ENCODE measurements around the gene GOLGA2. TPM values are rescaled to one million over a fixed set of nuclear protein-coding genes. Genes with fewer than 3 reads are reported as not detected.

Gene GOLGA2
- total RNA-seq, 1 donor from 2014 or later: 86.9 TPM

- no peaks in the 10 kb centered on the region for H3K4me1 ChIP-seq
- peaks cover 6% of the 10 kb centered on the region for H3K27me3 ChIP-seq (ENCODE audit: low read depth)
- H3K4me3 ChIP-seq: no peak overlapping the region
- H3K9me3 ChIP-seq (replicated peaks): no peaks in the 10 kb centered on the region
- no peak for DNase-seq
- intact Hi-C loops (cut with micrococcal nuclease): no loop called here
- no peaks in the 10 kb centered on the region for H3K36me3 ChIP-seq
- no peak for TF ChIP-seq CTCF (IDR thresholded peaks at IDR 0.05; ENCODE audit: borderline replicate concordance)
- H3K27ac ChIP-seq (replicated peaks): no peak overlapping the region
Measured at GRCh38 chr9:128225770-128226411, 49.9 kb downstream of the GOLGA2 start.

GRCh38 chr9:128224877-128225276 lies 50.9 kb downstream of the GOLGA2 start:
- no peak for TF ChIP-seq CTCF (IDR thresholded peaks at IDR 0.05; ENCODE audit: borderline replicate concordance)

GRCh38 chr9:128222880-128223670 lies 52.7 kb downstream of the GOLGA2 start:
- peaks cover 12% of the 10 kb centered on the region for H3K4me1 ChIP-seq
- H3K9me3 ChIP-seq (replicated peaks): no peaks in the 10 kb centered on the region
- DNase-seq: no peak
- no peak overlapping the region for H3K27ac ChIP-seq (replicated peaks)
- H3K27me3 ChIP-seq (ENCODE audit: low read depth): peaks cover 6% of the 10 kb centered on the region
- no peak overlapping the region for H3K4me3 ChIP-seq
- TF ChIP-seq CTCF (IDR thresholded peaks at IDR 0.05; ENCODE audit: borderline replicate concordance): no peak
- H3K36me3 ChIP-seq: no peaks in the 10 kb centered on the region
- intact Hi-C loops (cut with micrococcal nuclease): no loop called here

More at GRCh38 chr9:128224877-128225276, 50.9 kb downstream of the GOLGA2 start:
- Histone ChIP-seq H3K9me3 (replicated peaks) (no peaks in the 10 kb centered on the region), H3K27me3 (ENCODE audit: low read depth) (peaks cover 6% of the 10 kb centered on the region), H3K27ac (replicated peaks) (no peak overlapping the region), H3K36me3 (no peaks in the 10 kb centered on the region), H3K4me1 (no peaks in the 10 kb centered on the region), H3K4me3 (no peak overlapping the region)
- DNase-seq: no peak
- intact Hi-C loops (cut with micrococcal nuclease): no loop called here

DNA sequence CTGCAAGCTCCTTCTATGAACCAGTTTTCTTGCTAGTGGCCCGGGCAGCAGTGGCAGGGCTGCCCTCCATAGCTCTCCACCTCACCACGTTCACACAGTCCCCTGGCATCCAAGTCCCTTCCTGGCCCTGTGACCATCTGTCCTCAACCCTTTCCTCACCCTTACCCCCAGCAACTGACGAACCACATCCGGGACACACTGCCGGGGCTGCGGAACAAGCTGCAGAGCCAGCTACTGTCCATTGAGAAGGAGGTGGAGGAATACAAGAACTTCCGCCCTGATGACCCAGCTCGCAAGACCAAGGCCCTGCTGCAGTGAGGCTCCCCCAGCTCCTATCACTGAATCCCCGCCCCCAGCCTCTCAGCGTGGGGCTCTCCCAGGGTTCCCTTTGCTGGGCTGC lies 53.8 kb downstream of the GOLGA2 start:
- no peak for TF ChIP-seq CTCF (IDR thresholded peaks at IDR 0.05; ENCODE audit: borderline replicate concordance)
- no peak overlapping the region for H3K4me3 ChIP-seq
- peaks cover 6% of the 10 kb centered on the region for H3K27me3 ChIP-seq (ENCODE audit: low read depth)
- no peak for DNase-seq
- H3K36me3 ChIP-seq: no peaks in the 10 kb centered on the region
- no peaks in the 10 kb centered on the region for H3K9me3 ChIP-seq (replicated peaks)
- H3K4me1 ChIP-seq: peaks cover 15% of the 10 kb centered on the region
- intact Hi-C loops (cut with micrococcal nuclease): no loop called here
- no peak overlapping the region for H3K27ac ChIP-seq (replicated peaks)

- peaks cover 25% of the 10 kb centered on the region for H3K4me1 ChIP-seq
- H3K9me3 ChIP-seq (replicated peaks): no peaks in the 10 kb centered on the region
- no peak for DNase-seq
- H3K27me3 ChIP-seq (ENCODE audit: low read depth): no peaks in the 10 kb centered on the region
- intact Hi-C loops (cut with micrococcal nuclease): no loop called here
- no peak for TF ChIP-seq CTCF (IDR thresholded peaks at IDR 0.05; ENCODE audit: borderline replicate concordance)
- H3K4me3 ChIP-seq: no peak overlapping the region
- H3K27ac ChIP-seq (replicated peaks): no peak overlapping the region
- H3K36me3 ChIP-seq: no peaks in the 10 kb centered on the region
Measured at GRCh38 chr9:128219831-128220230, 56.0 kb downstream of the GOLGA2 start.
